Mesenchymal stem cell (in vitro differentiated cells and primary cell): ENCODE results near the gene KAT8.
A peak's percentile ranks its signal among the peaks of the same experiment; 100 is the strongest.
"Not testable (repeated sequence)": the region's sequence is repeated elsewhere in the genome, so short reads cannot be mapped to it uniquely, and the experiment has no call there.

Experiments
- DNase-seq: peaks from one replicate; pipeline ENCODE4 v3.0.0-alpha.2; 2013
- H2AFZ ChIP-seq: one replicate; pipeline ENCODE4 v1.6.1; 2013; ENCODE audit warnings: low read depth, mild to moderate bottlenecking, control low read depth, inconsistent platforms, low read length, moderate library complexity
- H2AK5ac ChIP-seq: 2 replicates; pipeline ENCODE4 v1.6.1; 2013; ENCODE audit warnings: low read length, moderate library complexity, mild to moderate bottlenecking, inconsistent platforms; ENCODE audit not compliant: severe bottlenecking
- H2BK120ac ChIP-seq: one replicate; pipeline ENCODE4 v1.6.1; 2013; ENCODE audit warnings: low read depth, mild to moderate bottlenecking, inconsistent platforms, low read length, moderate library complexity
- H2BK12ac ChIP-seq, 2 experiments: one replicate each; pipeline ENCODE4 v1.6.1; 2013; ENCODE audit warnings: inconsistent platforms in 2 of 2, low read length in 2 of 2, mild to moderate bottlenecking in 2 of 2, moderate library complexity in 2 of 2, control low read depth in 1 of 2
- H2BK15ac ChIP-seq: one replicate; pipeline ENCODE4 v1.6.1; 2013; ENCODE audit warnings: mild to moderate bottlenecking, low read depth, inconsistent platforms; ENCODE audit not compliant: poor library complexity, severe bottlenecking
- H2BK5ac ChIP-seq: 2 replicates; pipeline ENCODE4 v1.6.1; 2013; ENCODE audit warnings: low read depth, mild to moderate bottlenecking, low read length, control low read depth, inconsistent platforms; ENCODE audit not compliant: poor library complexity, severe bottlenecking
- H3K14ac ChIP-seq, 2 experiments: one replicate each; pipeline ENCODE4 v1.6.1; 2013; ENCODE audit warnings: inconsistent platforms in 2 of 2, low read length in 2 of 2, control low read depth in 1 of 2, mild to moderate bottlenecking in 1 of 2, moderate library complexity in 1 of 2
- H3K18ac ChIP-seq, 2 experiments: one replicate each; pipeline ENCODE4 v1.6.1; 2013; ENCODE audit warnings: inconsistent platforms in 2 of 2, low read length in 2 of 2, control low read depth in 1 of 2, low read depth in 1 of 2, mild to moderate bottlenecking in 1 of 2
- H3K23ac ChIP-seq, 2 experiments: one replicate each; pipeline ENCODE4 v1.6.1; 2013; ENCODE audit warnings: inconsistent platforms in 2 of 2, low read length in 2 of 2, mild to moderate bottlenecking in 2 of 2, moderate library complexity in 2 of 2, control low read depth in 1 of 2
- H3K27ac ChIP-seq: 2 replicates; pipeline ENCODE4 v1.5.1; 2013; ENCODE audit warnings: mild to moderate bottlenecking, moderate library complexity, low read length, control low read depth, inconsistent platforms; ENCODE audit not compliant: poor library complexity, severe bottlenecking
- H3K27me3 ChIP-seq, 2 experiments: 2 replicates each; pipeline versions ENCODE4 v1.6.1 to v1.7.0; 2013; ENCODE audit warnings: low read length in 2 of 2, mild to moderate bottlenecking in 2 of 2, moderate library complexity in 2 of 2, control low read depth in 1 of 2, inconsistent platforms in 1 of 2; ENCODE audit not compliant: control insufficient read depth in 1 of 2, insufficient read depth in 1 of 2
- H3K36me3 ChIP-seq, 2 experiments: 2 replicates each; pipeline versions ENCODE4 v1.6.1 to v1.7.0; 2013; ENCODE audit warnings: low read length in 2 of 2, control low read depth in 1 of 2, inconsistent platforms in 1 of 2, low read depth in 1 of 2, mild to moderate bottlenecking in 1 of 2; ENCODE audit not compliant: insufficient read depth in 2 of 2, control insufficient read depth in 1 of 2
- H3K4ac ChIP-seq, 2 experiments: one replicate each; pipeline ENCODE4 v1.6.1; 2013; ENCODE audit warnings: inconsistent platforms in 2 of 2, low read length in 2 of 2, mild to moderate bottlenecking in 2 of 2, moderate library complexity in 2 of 2, control low read depth in 1 of 2, low read depth in 1 of 2
- H3K4me1 ChIP-seq: 2 replicates; pipeline ENCODE4 v1.6.1; 2013; ENCODE audit warnings: low read depth, low read length, control low read depth; ENCODE audit not compliant: control insufficient read depth, insufficient read depth
- H3K4me2 ChIP-seq: 2 replicates; pipeline ENCODE4 v1.6.1; 2013; ENCODE audit warnings: low read length, mild to moderate bottlenecking, inconsistent platforms; ENCODE audit not compliant: poor library complexity, severe bottlenecking
- H3K4me3 ChIP-seq, 2 experiments: 2 replicates each; pipeline versions ENCODE4 v1.5.1 to v1.7.0; 2013; ENCODE audit warnings: low read length in 2 of 2, mild to moderate bottlenecking in 2 of 2, control low read depth in 1 of 2, low read depth in 1 of 2; ENCODE audit not compliant: insufficient read depth in 1 of 2
- H3K79me1 ChIP-seq: replicated peaks from 2 replicates; pipeline ENCODE4 v1.6.1; 2013; ENCODE audit warnings: mild to moderate bottlenecking, control low read depth, low read length, inconsistent platforms; ENCODE audit not compliant: poor library complexity, severe bottlenecking
- H3K9ac ChIP-seq: 2 replicates; pipeline ENCODE4 v1.7.0; 2013; ENCODE audit warnings: mild to moderate bottlenecking, low read length, moderate library complexity
- H3K9me3 ChIP-seq: 2 replicates; pipeline ENCODE4 v1.7.0; 2013; ENCODE audit warnings: mild to moderate bottlenecking, low read length; ENCODE audit not compliant: control insufficient read depth
- H4K8ac ChIP-seq: one replicate; pipeline ENCODE4 v1.6.1; 2013; ENCODE audit warnings: inconsistent platforms, mild to moderate bottlenecking, low read length, moderate library complexity
- H4K91ac ChIP-seq: one replicate; pipeline ENCODE4 v1.6.1; 2013; ENCODE audit warnings: mild to moderate bottlenecking, low read length, inconsistent platforms
- WGBS: methylation state at CpG from one replicate; pipeline ENCODE4 v1.1.7; 2013; ENCODE audit warnings: mixed read lengths; 5-methylcytosine and 5-hydroxymethylcytosine counted together

Gene KAT8

DNA sequence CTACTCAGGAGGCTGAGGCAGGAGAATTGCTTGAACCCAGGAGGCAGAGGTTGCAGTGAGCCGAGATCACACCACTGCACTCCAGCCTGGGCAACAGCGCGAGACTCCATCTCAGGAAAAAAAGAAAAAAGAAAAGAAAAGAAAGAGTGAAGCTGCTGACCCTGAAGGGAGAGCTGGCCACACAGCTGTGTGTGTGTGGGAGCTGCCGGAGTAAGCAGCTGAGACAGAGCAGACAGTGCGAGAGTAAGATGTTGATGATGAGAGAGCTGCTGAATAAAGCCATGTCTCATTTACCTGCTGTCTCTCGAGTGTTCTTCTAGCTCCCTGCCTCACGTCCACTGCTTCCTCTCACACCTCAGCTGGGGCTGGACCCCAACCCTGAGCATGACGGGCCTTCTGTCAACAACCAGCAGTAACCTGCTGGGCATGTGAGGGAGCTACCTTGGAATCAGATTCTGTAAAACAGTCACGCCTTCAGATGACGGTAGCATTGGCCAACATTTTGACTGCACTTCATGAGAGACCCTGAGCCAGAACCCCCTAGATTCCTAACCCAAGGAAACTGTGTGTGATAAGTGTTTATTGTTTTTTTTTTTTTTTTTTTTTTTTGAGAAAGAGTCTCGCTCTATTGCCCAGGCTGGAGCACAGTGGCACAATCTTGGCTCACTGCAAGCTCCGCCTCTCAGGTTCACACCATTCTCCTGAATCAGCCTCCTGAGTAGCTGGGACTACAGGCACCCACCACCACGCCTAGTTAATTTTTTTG is 16.4 kb upstream of the KAT8 start:
- H3K9me3 ChIP-seq, H3K9ac ChIP-seq, H4K8ac ChIP-seq, DNase-seq, H3K18ac ChIP-seq, H3K79me1 ChIP-seq, H4K91ac ChIP-seq, H3K4me2 ChIP-seq, H3K36me3 ChIP-seq, H2AK5ac ChIP-seq, H3K4me3 ChIP-seq, H3K4me1 ChIP-seq, H3K27me3 ChIP-seq, H3K27ac ChIP-seq, H2BK5ac ChIP-seq, H2AFZ ChIP-seq, H2BK120ac ChIP-seq, H2BK15ac ChIP-seq: not testable (repeated sequence)
- Histone ChIP-seq H2BK12ac (peak overlapping the region in 1 of 2 experiments; percentile 21), H3K4ac (peak overlapping the region in 1 of 2 experiments; percentile 49), H3K14ac (peak overlapping the region in 1 of 2 experiments; percentile 55), H3K23ac (peak overlapping the region in 1 of 2 experiments; percentile 9)
- WGBS, result 90% methylated on average over 10 of the region's 13 CpGs

- H2AK5ac ChIP-seq, result no peak overlapping the region
- H3K9me3 ChIP-seq, result no peaks in the 10 kb centered on the region
- H4K91ac ChIP-seq, result peak overlapping the region; percentile 70
- H2BK120ac ChIP-seq, result no peak overlapping the region
- H2BK15ac ChIP-seq, result no peak overlapping the region
- H3K27me3 ChIP-seq, result no peaks in the 10 kb centered on the region
- H3K9ac ChIP-seq, result peak overlapping the region; percentile 62
- H2BK5ac ChIP-seq, result no peak overlapping the region
- H3K4me1 ChIP-seq, result peaks cover 25% of the 10 kb centered on the region
- peak overlapping the region; percentile 37 for H3K4me2 ChIP-seq
- peak overlapping the region in 1 of 2 experiments; percentile 73 for H3K4ac ChIP-seq
- H3K18ac ChIP-seq, result peak overlapping the region; percentile 64 to 73
- H3K4me3 ChIP-seq, result no peak overlapping the region
- peak overlapping the region in 1 of 2 experiments; percentile 21 for H2BK12ac ChIP-seq
- H2AFZ ChIP-seq, result peak overlapping the region; percentile 85
- H3K14ac ChIP-seq, result no peak overlapping the region
- peaks cover 15 to 18% of the 10 kb centered on the region in 2 experiments for H3K36me3 ChIP-seq
- H4K8ac ChIP-seq, result peak overlapping the region; percentile 92
- peak; percentile 63 for DNase-seq
- H3K27ac ChIP-seq, result no peak overlapping the region
- H3K23ac ChIP-seq, result no peak overlapping the region
- WGBS, result 29% methylated on average over 30 of the region's 33 CpGs
- H3K79me1 ChIP-seq, result peaks cover 23% of the 10 kb centered on the region
These were observed 11.7 kb upstream of the KAT8 start for GRCh38 chr16:31105677-31106213.

- no peak overlapping the region for H3K9ac ChIP-seq
- H2AFZ ChIP-seq, result no peak overlapping the region
- no peaks in the 10 kb centered on the region for H3K27me3 ChIP-seq
- H3K4me3 ChIP-seq, result no peak overlapping the region
- H3K36me3 ChIP-seq, result peaks cover 25 to 28% of the 10 kb centered on the region in 2 experiments
- H3K79me1 ChIP-seq, result peaks cover 29% of the 10 kb centered on the region
- no peak overlapping the region for H2BK12ac ChIP-seq
- no peak overlapping the region for H2BK15ac ChIP-seq
- no peak overlapping the region for H3K4me2 ChIP-seq
- WGBS, result 96% methylated on average over 24 of the region's 28 CpGs
- H3K9me3 ChIP-seq, result no peaks in the 10 kb centered on the region
- H2BK120ac ChIP-seq, result no peak overlapping the region
- H2BK5ac ChIP-seq, result no peak overlapping the region
- DNase-seq, result no peak
- H3K4me1 ChIP-seq, result peaks cover 25% of the 10 kb centered on the region
- H3K23ac ChIP-seq, result no peak overlapping the region
- no peak overlapping the region for H3K14ac ChIP-seq
- no peak overlapping the region for H3K18ac ChIP-seq
- no peak overlapping the region for H2AK5ac ChIP-seq
- no peak overlapping the region for H3K27ac ChIP-seq
- no peak overlapping the region for H4K8ac ChIP-seq
- H3K4ac ChIP-seq, result no peak overlapping the region
- no peak overlapping the region for H4K91ac ChIP-seq
These were observed 10.7 kb upstream of the KAT8 start for GRCh38 chr16:31106509-31107464.
